Measurements from ENCODE around the gene NCKAP5L. TPM values are rescaled to one million over a fixed set of nuclear protein-coding genes. Genes with fewer than 3 reads are reported as not detected.

Gene NCKAP5L
- polyA plus RNA-seq, 2 of the 4 experiments (the other 2 are of a cell fraction): 3.0 to 8.5 TPM

DNA sequence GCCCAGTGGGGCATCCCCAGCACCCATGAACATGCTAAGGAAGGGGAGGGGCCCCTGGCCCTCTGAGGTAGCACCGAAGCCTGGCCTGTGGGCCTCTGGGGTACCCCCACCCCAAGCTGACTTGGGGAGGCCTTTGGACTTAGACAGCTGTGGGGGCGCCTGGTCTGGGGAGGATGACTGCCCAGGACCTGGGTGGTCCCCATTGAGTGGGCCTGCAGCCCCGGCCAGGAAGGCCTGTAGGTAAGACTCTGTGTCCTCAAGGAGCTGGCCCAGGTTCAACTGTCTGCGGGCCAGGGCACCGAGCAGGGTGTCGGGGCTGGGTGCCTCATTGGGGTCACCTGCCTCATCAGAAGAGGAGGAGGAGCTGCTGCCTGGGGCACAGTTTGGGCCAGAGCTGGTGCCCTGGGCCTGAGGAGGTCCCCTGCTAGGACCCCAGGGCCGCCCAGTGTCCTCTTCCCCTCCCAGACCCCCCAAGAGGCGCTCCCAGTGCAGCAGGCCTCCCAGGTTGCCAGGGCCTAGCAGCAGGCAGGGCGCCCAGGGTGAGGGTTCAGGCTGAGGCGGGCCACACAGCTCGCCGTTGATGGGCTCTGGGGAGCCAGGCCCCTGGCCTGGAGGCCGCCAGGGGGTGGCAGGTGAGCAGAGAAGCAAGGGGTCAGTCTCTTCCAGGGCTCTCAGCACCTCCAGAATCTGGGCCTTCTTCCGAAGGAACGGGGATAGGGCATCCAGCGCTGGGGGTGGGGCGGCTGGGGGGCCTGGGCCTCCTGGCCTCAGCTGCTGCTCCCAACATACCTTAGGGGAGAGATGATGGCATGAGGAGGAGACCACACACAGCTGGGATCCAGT, 31.4 kb downstream of the NCKAP5L start:
- Histone ChIP-seq H3K4me3 (no peak overlapping the region), H3K9me3 (no peaks in the 10 kb centered on the region), H3K4me1 (0 out of 3 replicates have a peak, but pooled peaks cover 6% of the 10 kb centered on the region), H3K4me2 (no peak overlapping the region), H3K27ac (no peak overlapping the region)
- DNase-seq (ENCODE audit: low read depth in 1 of 2, low spot score in 1 of 2) (no peak), FAIRE-seq (no peak), ATAC-seq (no peak)
- CTCF ChIA-PET: interaction anchor here (0.8 to 3.9 kb wide), 8 partner anchors 17 to 170 kb away, joined by 3 to 27 read pairs (median 5); partner anchors contain the start of gene TMBIM6
- WGBS (ENCODE audit: missing lambda C conversion rate): 93% methylated on average over 9 of the region's 17 CpGs
- POLR2A ChIA-PET: no interaction called here
- TF ChIP-seq, protein P1, sequence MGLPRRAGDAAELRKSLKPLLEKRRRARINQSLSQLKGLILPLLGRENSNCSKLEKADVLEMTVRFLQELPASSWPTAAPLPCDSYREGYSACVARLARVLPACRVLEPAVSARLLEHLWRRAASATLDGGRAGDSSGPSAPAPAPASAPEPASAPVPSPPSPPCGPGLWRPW (IDR thresholded peaks at IDR 0.05): no peak
- TF ChIP-seq ZSCAN20 (CRISPR knock-in tag; IDR thresholded peaks at IDR 0.05) (no peak), JUNB (IDR thresholded peaks at IDR 0.05) (no peak), ESRRA (IDR thresholded peaks at IDR 0.05; ENCODE audit: borderline replicate concordance, low read length) (no peak), CHD2 (IDR thresholded peaks at IDR 0.05; ENCODE audit: low read length, partially characterized antibody) (no peak), POLR2AphosphoS2 (conservative IDR thresholded peaks at IDR 0.05; ENCODE audit: low read length) (no peak), JUN (IDR thresholded peaks at IDR 0.05) (no peak), TFCP2L1 (CRISPR knock-in tag; IDR thresholded peaks at IDR 0.05) (no peak), SMC3 (IDR thresholded peaks at IDR 0.05) (no peak)
- TF ChIP-seq, protein P2, sequence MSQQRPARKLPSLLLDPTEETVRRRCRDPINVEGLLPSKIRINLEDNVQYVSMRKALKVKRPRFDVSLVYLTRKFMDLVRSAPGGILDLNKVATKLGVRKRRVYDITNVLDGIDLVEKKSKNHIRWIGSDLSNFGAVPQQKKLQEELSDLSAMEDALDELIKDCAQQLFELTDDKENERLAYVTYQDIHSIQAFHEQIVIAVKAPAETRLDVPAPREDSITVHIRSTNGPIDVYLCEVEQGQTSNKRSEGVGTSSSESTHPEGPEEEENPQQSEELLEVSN (IDR thresholded peaks at IDR 0.05; ENCODE audit: borderline replicate concordance, low read depth): no peak

DNA sequence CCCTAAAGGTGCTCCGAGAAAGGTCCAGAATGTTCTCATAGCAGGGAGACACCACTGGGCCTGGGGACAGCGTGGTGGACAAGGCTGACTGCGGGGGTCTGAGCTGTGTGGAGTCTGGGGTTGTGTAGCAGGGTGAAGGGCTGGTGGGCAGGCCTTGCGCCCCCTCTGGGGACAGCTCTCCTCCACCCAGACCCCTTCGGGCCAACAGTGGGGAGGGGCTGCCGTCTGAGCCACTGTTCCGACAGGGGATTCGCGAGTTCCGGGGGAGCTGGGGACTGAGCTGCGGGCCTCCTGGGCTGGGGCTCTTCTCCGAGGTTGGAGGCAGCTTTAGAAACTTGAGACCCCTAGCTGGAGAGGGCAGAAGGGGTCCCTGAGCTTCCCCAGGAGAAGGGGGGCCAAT, 32.1 kb downstream of the NCKAP5L start:
- ChIA-PET CTCF (interaction anchor here (0.8 to 3.9 kb wide), 8 partner anchors 17 to 171 kb away, joined by 3 to 27 read pairs (median 5); partner anchors contain the start of gene TMBIM6), POLR2A (no interaction called here)
- Histone ChIP-seq H3K4me3 (no peak overlapping the region), H3K27ac (no peak overlapping the region), H3K4me2 (no peak overlapping the region), H3K9me3 (no peaks in the 10 kb centered on the region), H3K4me1 (0 out of 3 replicates have a peak, but pooled peaks cover 4% of the 10 kb centered on the region)
- FAIRE-seq (no peak), DNase-seq (ENCODE audit: low read depth in 1 of 2, low spot score in 1 of 2) (no peak), ATAC-seq (no peak)
- WGBS (ENCODE audit: missing lambda C conversion rate): 89% methylated on average over 9 of the region's 12 CpGs
- TF ChIP-seq JUN (IDR thresholded peaks at IDR 0.05): no peak
- no peak for TF ChIP-seq HOXA7 (CRISPR knock-in tag; IDR thresholded peaks at IDR 0.05)

DNA sequence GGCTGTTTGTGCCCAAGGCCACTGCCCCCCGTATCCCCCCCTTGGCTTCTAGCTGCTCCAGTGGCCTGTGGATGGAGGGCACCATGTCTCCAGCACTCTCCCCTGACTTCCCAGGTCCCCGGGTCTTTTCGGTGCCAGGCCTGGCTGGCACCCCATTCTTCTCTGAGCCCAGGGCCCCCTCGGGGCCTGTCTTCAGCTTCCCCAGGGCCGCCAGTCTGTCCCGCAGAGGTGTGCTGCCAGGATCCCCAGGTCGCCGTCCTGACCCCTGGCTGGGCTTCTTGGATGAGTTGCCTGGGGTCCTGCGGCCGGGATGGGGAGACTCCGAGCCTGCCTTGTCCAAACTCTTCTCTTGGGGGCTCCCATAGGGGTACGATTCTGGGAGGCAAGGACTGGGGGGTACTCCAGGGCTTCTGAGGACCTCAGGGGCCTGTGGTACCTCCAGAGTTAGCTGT, 32.5 kb downstream of the NCKAP5L start:
- CTCF ChIA-PET: interaction anchor here (0.6 to 3.9 kb wide), 8 partner anchors 15 to 171 kb away, joined by 3 to 27 read pairs (median 4); no protein-coding TSS in a partner anchor

GRCh38 chr12:49794811-49795653, 33.2 kb downstream of the NCKAP5L start:
- ChIA-PET POLR2A (no interaction called here), CTCF (interaction anchor here (0.5 to 3.9 kb wide), 10 partner anchors 16 to 172 kb away, joined by 3 to 27 read pairs (median 4); no protein-coding TSS in a partner anchor)
- Histone ChIP-seq H3K4me3 (no peak overlapping the region), H3K4me1 (no peaks in the 10 kb centered on the region), H3K9me3 (no peaks in the 10 kb centered on the region), H3K27ac (no peak overlapping the region), H3K4me2 (no peak overlapping the region)
- FAIRE-seq: no peak
- no peak; a peak in 1 of 6 replicates for ATAC-seq
- WGBS (ENCODE audit: missing lambda C conversion rate): 89% methylated on average over 26 of the region's 32 CpGs
- no peak for DNase-seq (ENCODE audit: low read depth in 1 of 2, low spot score in 1 of 2)
- TF ChIP-seq CBX2 (IDR thresholded peaks at IDR 0.05; ENCODE audit: borderline replicate concordance, low read depth) (no peak), KDM5A (IDR thresholded peaks at IDR 0.05) (no peak), HDAC2 (IDR thresholded peaks at IDR 0.05) (no peak), MAZ (IDR thresholded peaks at IDR 0.05; ENCODE audit: borderline replicate concordance, low read depth, low read length) (no peak), NR3C1 (IDR thresholded peaks at IDR 0.05) (no peak), RARB (CRISPR knock-in tag; IDR thresholded peaks at IDR 0.05) (no peak), FOSL2 (IDR thresholded peaks at IDR 0.05) (no peak), FOSL2 (CRISPR knock-in tag; IDR thresholded peaks at IDR 0.05) (no peak), MAX (IDR thresholded peaks at IDR 0.05) (no peak)
- TF ChIP-seq, protein P3, sequence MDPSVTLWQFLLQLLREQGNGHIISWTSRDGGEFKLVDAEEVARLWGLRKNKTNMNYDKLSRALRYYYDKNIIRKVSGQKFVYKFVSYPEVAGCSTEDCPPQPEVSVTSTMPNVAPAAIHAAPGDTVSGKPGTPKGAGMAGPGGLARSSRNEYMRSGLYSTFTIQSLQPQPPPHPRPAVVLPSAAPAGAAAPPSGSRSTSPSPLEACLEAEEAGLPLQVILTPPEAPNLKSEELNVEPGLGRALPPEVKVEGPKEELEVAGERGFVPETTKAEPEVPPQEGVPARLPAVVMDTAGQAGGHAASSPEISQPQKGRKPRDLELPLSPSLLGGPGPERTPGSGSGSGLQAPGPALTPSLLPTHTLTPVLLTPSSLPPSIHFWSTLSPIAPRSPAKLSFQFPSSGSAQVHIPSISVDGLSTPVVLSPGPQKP (IDR thresholded peaks at IDR 0.05; ENCODE audit: low read depth, low read length): no peak
- TF ChIP-seq, protein P1 (IDR thresholded peaks at IDR 0.05): no peak
- TF ChIP-seq, protein P4, sequence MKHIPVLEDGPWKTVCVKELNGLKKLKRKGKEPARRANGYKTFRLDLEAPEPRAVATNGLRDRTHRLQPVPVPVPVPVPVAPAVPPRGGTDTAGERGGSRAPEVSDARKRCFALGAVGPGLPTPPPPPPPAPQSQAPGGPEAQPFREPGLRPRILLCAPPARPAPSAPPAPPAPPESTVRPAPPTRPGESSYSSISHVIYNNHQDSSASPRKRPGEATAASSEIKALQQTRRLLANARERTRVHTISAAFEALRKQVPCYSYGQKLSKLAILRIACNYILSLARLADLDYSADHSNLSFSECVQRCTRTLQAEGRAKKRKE (CRISPR knock-in tag; IDR thresholded peaks at IDR 0.05; ENCODE audit: low read depth): no peak

More for the DNA sequence above, 32.5 kb downstream of the NCKAP5L start:
- Histone ChIP-seq H3K4me2 (no peak overlapping the region), H3K9me3 (no peaks in the 10 kb centered on the region), H3K4me3 (no peak overlapping the region), H3K4me1 (no peaks in the 10 kb centered on the region), H3K27ac (no peak overlapping the region)
- WGBS (ENCODE audit: missing lambda C conversion rate): 90% methylated on average over 6 of the region's 12 CpGs
- TF ChIP-seq EHMT2 (IDR thresholded peaks at IDR 0.05; ENCODE audit: low read depth) (no peak), RARB (CRISPR knock-in tag; IDR thresholded peaks at IDR 0.05) (no peak)
- ATAC-seq: no peak
- POLR2A ChIA-PET: no interaction called here
- FAIRE-seq: no peak
- no peak for DNase-seq (ENCODE audit: low read depth in 1 of 2, low spot score in 1 of 2)

All from A549 (cell line).